Mammary epithelial cell (primary cell): ENCODE data around the gene FAM118B.

Source experiments
- CTCF ChIP-seq, 2 donors: IDR thresholded peaks in 1 of 2; conservative IDR thresholded peaks in 1 of 2; 2 replicates each; pipeline ENCODE4 v1.5.1; 2011 to 2012; ENCODE audit warnings: inconsistent platforms in 2 of 2, low read length in 2 of 2, mild to moderate bottlenecking in 2 of 2, control low read depth in 1 of 2, low read depth in 1 of 2; ENCODE audit not compliant: insufficient read depth in 1 of 2; ENCODE audit errors: extremely low read depth in 1 of 2
- EZH2 ChIP-seq: IDR thresholded peaks from 2 replicates; pipeline ENCODE4 v1.6.1; 2012; ENCODE audit warnings: low read length, inconsistent platforms, borderline replicate concordance

GRCh38 chr11:126198648-126199047 is 12.9 kb upstream of the FAM118B start:
- TF ChIP-seq CTCF (conservative IDR thresholded peaks at IDR 0.05 in 1 of 2, IDR thresholded peaks at IDR 0.05 in 1 of 2; ENCODE audit: extremely low read depth in 1 of 2, insufficient read depth in 1 of 2, low read depth in 1 of 2, low read length in 2 of 2) (no peak), EZH2 (no peak)
